ENCODE measurements around the gene MACROD2.

MACROD2 gene

DNA sequence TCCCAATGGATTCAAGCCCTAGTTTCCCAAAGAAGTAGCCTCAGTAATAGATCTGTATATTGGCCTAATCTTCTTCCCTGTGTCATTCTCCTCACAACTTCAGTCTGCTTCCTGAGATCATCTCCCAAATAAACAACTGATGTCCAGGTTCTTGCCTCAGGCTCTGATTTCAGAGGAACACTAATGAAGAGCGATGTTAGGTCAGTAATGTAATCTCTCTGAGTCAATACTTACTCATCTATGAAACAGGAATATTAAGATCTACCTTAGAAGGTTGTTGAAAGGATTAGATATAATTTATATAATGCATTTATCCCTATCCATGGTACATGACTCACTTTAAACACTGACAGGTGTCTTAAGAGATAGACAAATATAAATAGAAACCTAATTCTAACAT lies 588.1 kb downstream of the MACROD2 start:
- TF ChIP-seq SUZ12 (IDR thresholded peaks at IDR 0.05; ENCODE audit: extremely low read depth, insufficient read depth, insufficient read length) (no peak), YY1 (IDR thresholded peaks at IDR 0.05; ENCODE audit: insufficient read depth, insufficient read length) (no peak), ZNF274 (IDR thresholded peaks at IDR 0.05; ENCODE audit: low read depth, low read length) (no peak)
- Histone ChIP-seq H3K27me3 (ENCODE audit: insufficient read depth, insufficient read length) (no peaks in the 10 kb centered on the region), H3K4me1 (ENCODE audit: insufficient read depth, insufficient read length) (no peaks in the 10 kb centered on the region), H3K9ac (ENCODE audit: insufficient read length, low read depth) (no peak overlapping the region), H3K4me3 (ENCODE audit: insufficient read length, low read depth) (no peak overlapping the region), H3K36me3 (ENCODE audit: insufficient read depth, insufficient read length, low read length) (no peaks in the 10 kb centered on the region), H3K9me3 (ENCODE audit: insufficient read depth, low read length) (no peaks in the 10 kb centered on the region)
- no peak for DNase-seq (ENCODE audit: low read depth, low spot score)

- Histone ChIP-seq H3K27me3 (ENCODE audit: insufficient read depth, insufficient read length) (no peaks in the 10 kb centered on the region), H3K9me3 (ENCODE audit: insufficient read depth, low read length) (peaks cover 8% of the 10 kb centered on the region; the same call in 1 of the 2 replicates), H3K36me3 (ENCODE audit: insufficient read depth, insufficient read length, low read length) (no peaks in the 10 kb centered on the region), H3K4me1 (ENCODE audit: insufficient read depth, insufficient read length) (no peaks in the 10 kb centered on the region), H3K9ac (ENCODE audit: insufficient read length, low read depth) (no peak overlapping the region), H3K4me3 (ENCODE audit: insufficient read length, low read depth) (no peak overlapping the region)
- no peak for DNase-seq (ENCODE audit: low read depth, low spot score)
- no peak for TF ChIP-seq SUZ12 (IDR thresholded peaks at IDR 0.05; ENCODE audit: extremely low read depth, insufficient read depth, insufficient read length)
- no peak for TF ChIP-seq YY1 (IDR thresholded peaks at IDR 0.05; ENCODE audit: insufficient read depth, insufficient read length)
- no peak for TF ChIP-seq ZNF274 (IDR thresholded peaks at IDR 0.05; ENCODE audit: low read depth, low read length)
These were observed 594.1 kb downstream of the MACROD2 start for GRCh38 chr20:14589383-14589782.

DNA sequence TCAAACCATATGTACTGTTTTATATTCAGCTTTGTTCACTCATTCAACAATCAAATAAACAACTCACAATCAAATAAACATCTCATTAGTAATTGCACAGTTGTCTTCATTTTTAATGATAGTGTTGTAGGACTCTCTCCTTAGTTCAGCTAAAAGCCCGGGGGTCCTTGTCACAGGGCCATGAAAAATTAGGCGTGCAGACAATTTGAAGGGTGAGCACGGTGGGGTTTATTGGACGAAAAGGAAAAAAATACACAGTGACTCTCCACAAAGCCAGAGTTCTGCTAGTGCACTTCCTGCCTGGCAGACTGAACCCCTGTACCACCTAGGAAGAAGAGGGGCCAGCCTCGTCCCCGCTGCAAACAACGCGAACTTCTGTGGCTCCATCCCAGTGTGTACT lies 599.7 kb downstream of the MACROD2 start:
- Histone ChIP-seq H3K27me3 (ENCODE audit: insufficient read depth, insufficient read length) (no peaks in the 10 kb centered on the region), H3K36me3 (ENCODE audit: insufficient read depth, insufficient read length, low read length) (no peaks in the 10 kb centered on the region), H3K4me1 (ENCODE audit: insufficient read depth, insufficient read length) (no peaks in the 10 kb centered on the region), H3K9ac (ENCODE audit: insufficient read length, low read depth) (no peak overlapping the region), H3K4me3 (ENCODE audit: insufficient read length, low read depth) (no peak overlapping the region), H3K9me3 (ENCODE audit: insufficient read depth, low read length) (no peaks in the 10 kb centered on the region)
- no peak for TF ChIP-seq ZNF274 (IDR thresholded peaks at IDR 0.05; ENCODE audit: low read depth, low read length)
- no peak for TF ChIP-seq YY1 (IDR thresholded peaks at IDR 0.05; ENCODE audit: insufficient read depth, insufficient read length)
- TF ChIP-seq SUZ12 (IDR thresholded peaks at IDR 0.05; ENCODE audit: extremely low read depth, insufficient read depth, insufficient read length) = no peak
- DNase-seq (ENCODE audit: low read depth, low spot score) = no peak

- TF ChIP-seq ZNF274 (IDR thresholded peaks at IDR 0.05; ENCODE audit: low read depth, low read length) (no peak), YY1 (IDR thresholded peaks at IDR 0.05; ENCODE audit: insufficient read depth, insufficient read length) (no peak), SUZ12 (IDR thresholded peaks at IDR 0.05; ENCODE audit: extremely low read depth, insufficient read depth, insufficient read length) (no peak)
- Histone ChIP-seq H3K9ac (ENCODE audit: insufficient read length, low read depth) (no peak overlapping the region), H3K9me3 (ENCODE audit: insufficient read depth, low read length) (no peaks in the 10 kb centered on the region), H3K36me3 (ENCODE audit: insufficient read depth, insufficient read length, low read length) (no peaks in the 10 kb centered on the region), H3K4me1 (ENCODE audit: insufficient read depth, insufficient read length) (no peaks in the 10 kb centered on the region), H3K27me3 (ENCODE audit: insufficient read depth, insufficient read length) (no peaks in the 10 kb centered on the region), H3K4me3 (ENCODE audit: insufficient read length, low read depth) (no peak overlapping the region)
- no peak for DNase-seq (ENCODE audit: low read depth, low spot score)
These were observed 601.9 kb downstream of the MACROD2 start for GRCh38 chr20:14597206-14597715.

- H3K9ac ChIP-seq (ENCODE audit: insufficient read length, low read depth) = no peak overlapping the region
- H3K27me3 ChIP-seq (ENCODE audit: insufficient read depth, insufficient read length) = no peaks in the 10 kb centered on the region
- DNase-seq (ENCODE audit: low read depth, low spot score) = no peak
- no peak overlapping the region for H3K4me3 ChIP-seq (ENCODE audit: insufficient read length, low read depth)
- H3K4me1 ChIP-seq (ENCODE audit: insufficient read depth, insufficient read length) = no peaks in the 10 kb centered on the region
- H3K36me3 ChIP-seq (ENCODE audit: insufficient read depth, insufficient read length, low read length) = no peaks in the 10 kb centered on the region
- TF ChIP-seq ZNF274 (IDR thresholded peaks at IDR 0.05; ENCODE audit: low read depth, low read length) (no peak), YY1 (IDR thresholded peaks at IDR 0.05; ENCODE audit: insufficient read depth, insufficient read length) (no peak), SUZ12 (IDR thresholded peaks at IDR 0.05; ENCODE audit: extremely low read depth, insufficient read depth, insufficient read length) (no peak)
- no peaks in the 10 kb centered on the region for H3K9me3 ChIP-seq (ENCODE audit: insufficient read depth, low read length)
These were observed 604.3 kb downstream of the MACROD2 start for GRCh38 chr20:14599613-14600012.

GRCh38 chr20:14600527-14600926 lies 605.2 kb downstream of the MACROD2 start:
- H3K27me3 ChIP-seq (ENCODE audit: insufficient read depth, insufficient read length) = no peaks in the 10 kb centered on the region
- no peak overlapping the region for H3K9ac ChIP-seq (ENCODE audit: insufficient read length, low read depth)
- H3K9me3 ChIP-seq (ENCODE audit: insufficient read depth, low read length) = no peaks in the 10 kb centered on the region
- H3K36me3 ChIP-seq (ENCODE audit: insufficient read depth, insufficient read length, low read length) = no peaks in the 10 kb centered on the region
- no peak for DNase-seq (ENCODE audit: low read depth, low spot score)
- no peak overlapping the region for H3K4me3 ChIP-seq (ENCODE audit: insufficient read length, low read depth)
- no peak for TF ChIP-seq ZNF274 (IDR thresholded peaks at IDR 0.05; ENCODE audit: low read depth, low read length)
- TF ChIP-seq YY1 (IDR thresholded peaks at IDR 0.05; ENCODE audit: insufficient read depth, insufficient read length) = no peak
- no peak for TF ChIP-seq SUZ12 (IDR thresholded peaks at IDR 0.05; ENCODE audit: extremely low read depth, insufficient read depth, insufficient read length)
- no peaks in the 10 kb centered on the region for H3K4me1 ChIP-seq (ENCODE audit: insufficient read depth, insufficient read length)

GRCh38 chr20:14604143-14604542 lies 608.8 kb downstream of the MACROD2 start:
- Histone ChIP-seq H3K27me3 (ENCODE audit: insufficient read depth, insufficient read length) (no peaks in the 10 kb centered on the region), H3K9me3 (ENCODE audit: insufficient read depth, low read length) (no peaks in the 10 kb centered on the region), H3K4me1 (ENCODE audit: insufficient read depth, insufficient read length) (no peaks in the 10 kb centered on the region), H3K36me3 (ENCODE audit: insufficient read depth, insufficient read length, low read length) (no peaks in the 10 kb centered on the region), H3K4me3 (ENCODE audit: insufficient read length, low read depth) (no peak overlapping the region), H3K9ac (ENCODE audit: insufficient read length, low read depth) (no peak overlapping the region)
- no peak for DNase-seq (ENCODE audit: low read depth, low spot score)
- TF ChIP-seq SUZ12 (IDR thresholded peaks at IDR 0.05; ENCODE audit: extremely low read depth, insufficient read depth, insufficient read length) (no peak), YY1 (IDR thresholded peaks at IDR 0.05; ENCODE audit: insufficient read depth, insufficient read length) (no peak), ZNF274 (IDR thresholded peaks at IDR 0.05; ENCODE audit: low read depth, low read length) (no peak)
